ENCODE results near the gene GEMIN4.

The GEMIN4 gene

GRCh38 chr17:697682-698081 lies 54.4 kb downstream of the GEMIN4 start:
- DNase-seq, result no peak

DNA sequence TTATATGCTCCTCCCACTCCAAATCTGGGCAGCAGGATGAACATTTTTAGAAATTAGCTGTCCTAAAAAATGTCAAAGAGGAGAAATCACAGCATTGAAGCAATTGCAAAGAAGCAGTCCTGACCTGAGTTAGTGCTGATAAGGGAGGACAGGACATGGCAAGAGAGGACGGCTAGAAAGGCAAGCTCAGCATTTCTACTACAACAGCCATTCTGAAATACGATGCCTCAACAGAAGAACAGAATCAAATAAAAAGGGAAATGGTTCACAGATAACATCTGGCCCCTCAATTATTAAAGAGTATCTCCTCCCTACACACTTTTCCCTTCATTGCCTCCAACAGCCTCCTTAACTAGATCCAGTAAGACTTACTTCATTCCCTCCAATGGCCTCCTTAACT lies 55.7 kb downstream of the GEMIN4 start:
- no peak for DNase-seq
